GM12872 (cell line): ENCODE measurements around the gene ROBO2.

Experiments
- TF ChIP-seq, protein P1 (sequence below): IDR thresholded peaks from 3 replicates; pipeline ENCODE4 v1.5.1; 2011; ENCODE audit warnings: low read depth, mild to moderate bottlenecking, low read length, moderate library complexity; ENCODE audit not compliant: insufficient read depth

ROBO2 gene

DNA sequence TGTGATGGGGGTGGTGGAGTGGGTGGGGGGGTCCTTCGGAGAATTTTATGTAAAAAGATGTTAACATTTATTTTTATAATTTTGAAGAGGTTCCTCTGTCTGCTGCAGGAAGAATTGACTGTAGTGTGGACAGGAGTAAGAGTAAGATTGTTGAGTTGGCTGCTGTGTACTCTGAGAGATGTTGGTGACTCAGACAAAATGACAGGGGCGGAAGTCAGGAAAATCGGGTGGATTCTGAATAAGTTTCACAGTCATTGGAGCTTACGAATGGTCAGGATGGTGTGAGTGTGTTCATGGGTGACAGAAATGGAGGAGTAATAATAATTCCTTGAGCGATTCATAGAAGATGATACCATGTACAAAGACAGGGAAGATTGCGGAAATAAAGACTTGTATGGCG, 420.0 kb downstream of the ROBO2 start:
- TF ChIP-seq, protein P1, sequence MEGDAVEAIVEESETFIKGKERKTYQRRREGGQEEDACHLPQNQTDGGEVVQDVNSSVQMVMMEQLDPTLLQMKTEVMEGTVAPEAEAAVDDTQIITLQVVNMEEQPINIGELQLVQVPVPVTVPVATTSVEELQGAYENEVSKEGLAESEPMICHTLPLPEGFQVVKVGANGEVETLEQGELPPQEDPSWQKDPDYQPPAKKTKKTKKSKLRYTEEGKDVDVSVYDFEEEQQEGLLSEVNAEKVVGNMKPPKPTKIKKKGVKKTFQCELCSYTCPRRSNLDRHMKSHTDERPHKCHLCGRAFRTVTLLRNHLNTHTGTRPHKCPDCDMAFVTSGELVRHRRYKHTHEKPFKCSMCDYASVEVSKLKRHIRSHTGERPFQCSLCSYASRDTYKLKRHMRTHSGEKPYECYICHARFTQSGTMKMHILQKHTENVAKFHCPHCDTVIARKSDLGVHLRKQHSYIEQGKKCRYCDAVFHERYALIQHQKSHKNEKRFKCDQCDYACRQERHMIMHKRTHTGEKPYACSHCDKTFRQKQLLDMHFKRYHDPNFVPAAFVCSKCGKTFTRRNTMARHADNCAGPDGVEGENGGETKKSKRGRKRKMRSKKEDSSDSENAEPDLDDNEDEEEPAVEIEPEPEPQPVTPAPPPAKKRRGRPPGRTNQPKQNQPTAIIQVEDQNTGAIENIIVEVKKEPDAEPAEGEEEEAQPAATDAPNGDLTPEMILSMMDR = no peak

DNA sequence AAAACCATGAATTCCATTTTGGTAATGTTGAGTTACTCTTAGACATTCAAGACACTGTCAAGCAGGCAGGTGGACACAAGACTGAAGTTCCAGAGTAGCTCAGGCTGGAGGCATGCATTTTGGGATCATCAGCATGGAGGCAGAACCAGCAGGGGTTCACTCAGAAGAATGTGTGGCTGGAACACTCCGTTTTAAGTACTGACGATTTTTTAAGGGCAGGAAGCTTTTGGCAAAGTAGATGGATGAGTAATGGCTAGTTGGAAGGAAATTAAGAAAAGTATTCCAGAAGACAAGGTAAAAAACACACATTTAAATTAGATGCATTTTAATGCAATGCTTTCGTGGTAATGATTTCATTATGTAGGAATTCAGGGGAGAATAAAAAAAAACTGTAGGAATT, 420.4 kb downstream of the ROBO2 start:
- TF ChIP-seq, protein P1 = no peak

DNA sequence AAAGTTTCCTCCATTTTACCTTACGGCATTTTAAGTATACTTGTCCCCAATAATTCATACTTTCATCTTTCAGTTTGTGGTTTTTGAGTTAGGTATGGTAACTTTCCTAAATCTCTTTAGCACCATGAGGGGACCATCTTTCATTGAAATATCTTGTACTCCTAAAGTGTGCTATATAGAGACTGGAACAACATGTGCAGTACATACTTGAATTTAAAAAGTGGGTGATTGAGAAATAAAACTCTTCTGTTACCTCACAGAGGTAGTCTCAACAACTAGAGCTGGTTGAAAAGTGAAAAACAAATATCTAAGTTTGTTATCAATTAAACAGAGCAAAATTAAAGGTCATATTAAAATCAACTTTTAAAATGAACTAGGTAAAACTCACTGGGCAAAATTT, 423.1 kb downstream of the ROBO2 start:
- TF ChIP-seq, protein P1 = no peak

DNA sequence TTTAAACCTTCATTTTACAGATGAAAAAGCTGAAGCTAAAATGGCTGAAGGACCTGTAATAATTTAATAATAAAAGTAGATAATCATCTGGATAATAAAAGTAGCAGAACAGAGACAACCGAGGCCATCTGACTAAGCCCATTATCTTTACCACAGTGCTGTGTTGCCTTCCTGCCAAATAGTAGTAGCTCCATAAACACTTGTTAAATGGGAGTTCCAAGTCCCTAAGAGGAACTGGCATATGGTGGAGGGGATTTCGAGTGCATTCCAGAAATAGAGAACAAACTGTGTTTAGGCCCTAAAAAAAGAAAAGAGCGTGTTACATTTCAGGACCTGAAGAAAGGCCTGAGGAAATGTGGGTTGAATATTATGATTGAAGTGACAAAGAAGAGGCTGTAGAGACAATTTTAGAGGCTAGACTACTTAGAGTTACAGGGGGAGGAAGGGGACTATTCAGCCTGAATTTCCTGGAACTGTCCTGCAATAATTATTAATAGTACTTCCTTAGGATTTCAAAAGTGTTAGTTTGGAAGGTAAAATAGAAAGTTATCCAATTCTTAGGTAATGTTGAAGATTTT, 424.3 kb downstream of the ROBO2 start:
- TF ChIP-seq, protein P1 = no peak

DNA sequence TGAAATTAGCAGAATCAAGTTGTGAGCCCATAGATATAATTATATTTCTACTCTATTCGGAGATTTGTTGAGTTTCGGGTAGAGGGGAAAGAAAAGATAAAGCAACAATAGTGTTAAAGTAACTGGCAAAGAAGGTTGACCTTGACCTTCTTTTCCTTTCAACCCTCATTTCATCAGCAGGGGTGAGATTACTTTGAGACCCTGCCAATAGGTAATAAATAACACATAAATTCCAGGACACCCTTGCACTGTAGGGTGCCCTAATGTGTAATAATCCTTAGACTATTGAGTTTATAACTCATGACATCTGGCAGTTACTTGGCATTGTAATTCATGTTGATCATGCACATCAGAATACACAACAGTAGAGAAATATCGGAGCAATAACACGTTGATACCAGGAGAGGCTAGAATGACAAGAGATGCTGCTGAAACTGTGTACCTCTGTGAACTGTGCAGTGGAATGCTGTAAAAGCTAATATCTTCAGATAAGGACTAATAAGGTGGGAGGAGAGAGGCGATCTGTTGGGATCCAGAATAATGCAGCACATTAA, 426.7 kb downstream of the ROBO2 start:
- TF ChIP-seq, protein P1 = no peak

DNA sequence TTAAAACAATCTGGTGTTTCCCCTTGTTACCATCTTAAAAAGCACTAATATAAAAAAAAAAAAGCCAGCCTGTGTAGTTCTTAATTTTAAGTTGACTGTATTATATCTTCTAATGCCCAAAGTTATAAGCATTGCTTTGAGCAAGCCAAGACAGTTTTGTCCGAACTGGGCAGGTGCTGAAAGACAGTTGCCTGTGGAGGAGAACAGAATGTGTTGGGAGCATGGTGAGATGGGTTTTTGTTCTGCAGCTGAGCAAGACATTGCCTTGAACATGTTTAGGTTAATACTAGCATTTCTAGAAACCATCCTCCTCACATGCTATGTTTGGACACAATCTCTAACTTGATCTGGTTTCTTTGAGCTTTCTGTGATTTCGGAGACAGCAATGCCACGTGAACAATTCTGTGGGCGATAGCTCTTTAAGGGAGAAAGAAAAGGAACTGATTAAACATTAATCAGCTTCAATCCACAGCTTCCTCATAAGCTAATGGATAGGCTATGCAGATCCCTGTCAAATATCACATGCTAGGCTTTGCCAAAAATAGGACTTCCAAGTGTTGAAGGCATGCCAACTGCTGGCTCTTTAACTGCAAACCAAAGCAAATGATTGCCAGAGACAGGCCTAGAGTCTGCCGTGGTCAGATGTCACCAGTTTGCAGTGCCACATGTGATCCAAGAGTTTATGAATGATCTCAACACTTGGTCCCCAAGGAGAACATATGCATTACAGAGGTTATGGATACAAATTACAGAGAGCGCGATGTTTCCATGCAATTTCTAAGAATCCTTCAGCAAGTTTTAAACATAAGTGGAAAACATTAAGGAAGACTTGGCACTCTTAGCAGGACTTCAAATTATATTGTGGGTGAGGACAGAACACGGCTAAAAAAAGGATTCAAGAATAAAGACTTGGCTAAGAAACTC, 428.1 kb downstream of the ROBO2 start:
- TF ChIP-seq, protein P1 = no peak

DNA sequence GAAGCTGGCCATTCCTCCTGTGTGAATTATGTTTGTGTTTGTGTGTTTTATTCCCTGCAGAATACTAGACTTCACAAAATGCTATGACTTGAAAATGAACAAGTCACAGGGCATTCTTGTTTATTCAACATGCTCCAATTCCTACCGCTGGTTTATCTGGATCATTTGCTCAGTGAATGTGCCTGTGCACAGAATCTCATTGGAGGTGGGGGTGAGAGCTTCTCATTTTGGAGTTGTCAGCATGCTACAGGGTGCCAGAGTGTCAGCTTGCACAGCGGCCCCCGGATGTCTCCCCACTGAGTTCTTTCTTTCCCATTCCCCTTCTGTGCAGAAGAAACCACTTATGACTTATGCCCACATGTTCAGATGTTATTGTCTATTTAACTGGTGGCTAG, 428.7 kb downstream of the ROBO2 start:
- TF ChIP-seq, protein P1 = no peak
